Measurements from ENCODE around the gene PCBP3. TPM values are rescaled to one million over a fixed set of nuclear protein-coding genes. Genes with fewer than 3 reads are reported as not detected.

PCBP3 gene
- total and polyA plus RNA-seq, 10 of the 15 experiments (the other 5 are each of a cell fraction or from before 2014, with no cell fraction given), result 0.09 to 1.3 (median 0.46) TPM; not detected in 3

DNA sequence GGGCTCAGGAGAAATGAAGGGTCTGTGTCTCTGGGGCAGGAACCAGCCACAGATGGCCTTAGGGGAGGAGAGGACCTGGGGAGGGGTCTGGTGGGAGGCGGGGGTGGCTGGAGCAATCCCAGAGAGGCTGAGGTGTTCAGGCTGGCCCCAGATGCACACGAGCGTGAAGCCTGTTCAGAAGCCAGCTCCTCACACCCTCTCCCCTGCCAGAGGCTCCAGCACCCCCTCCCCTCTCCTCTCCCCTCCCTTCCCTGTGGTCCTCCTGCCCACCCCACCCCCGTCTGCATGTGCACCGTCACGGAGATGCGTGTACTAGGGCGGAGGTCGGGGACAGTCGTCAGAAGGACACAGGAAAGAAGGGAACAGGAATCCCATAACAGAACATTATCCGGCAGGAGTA lies 223.0 kb downstream of the PCBP3 start:
- no peaks in the 10 kb centered on the region for H3K36me3 ChIP-seq (ENCODE audit: control insufficient read depth in 2 of 2, insufficient read depth in 2 of 2, low read length in 1 of 2)
- DNase-seq (ENCODE audit: low read depth, low spot score), result no peak
- ChIA-PET SMC1A (ENCODE audit: uncharacterized antibody, unreplicated experiment) (no interaction called here), RAD21 (ENCODE audit: unreplicated experiment) (no interaction called here), CTCF (no interaction called here), POLR2A (no interaction called here)
- H3K79me2 ChIP-seq (ENCODE audit: control insufficient read depth, insufficient read depth, low read length), result no peaks in the 10 kb centered on the region
- H3K4me2 ChIP-seq (ENCODE audit: control insufficient read depth, insufficient read depth), result no peak overlapping the region
- H3K9me3 ChIP-seq (replicated peaks; ENCODE audit: control insufficient read depth, insufficient read depth, low read length), result no peaks in the 10 kb centered on the region
- H2AFZ ChIP-seq (ENCODE audit: control insufficient read depth, low read depth, low read length), result no peak overlapping the region
- FAIRE-seq, result no peak
- ATAC-seq, result no peak
- 63% methylated on average over 9 of the region's 11 CpGs for WGBS (ENCODE audit: insufficient coverage, insufficient replicate concordance, low lambda C conversion rate, missing lambda C conversion rate)
- no peak overlapping the region for H3K9ac ChIP-seq (ENCODE audit: control insufficient read depth, insufficient read depth, low read length)
- TF ChIP-seq SREBF1 (IDR thresholded peaks at IDR 0.05; ENCODE audit: low read length) (no peak), EZH2 (IDR thresholded peaks at IDR 0.05; ENCODE audit: borderline replicate concordance, control insufficient read depth, low read depth, low read length) (no peak), BCL11A (IDR thresholded peaks at IDR 0.05; ENCODE audit: low read depth, low read length) (no peak), NR2C2 (IDR thresholded peaks at IDR 0.05; ENCODE audit: borderline replicate concordance, control insufficient read depth, insufficient read length, low read depth) (no peak), EP300 (IDR thresholded peaks at IDR 0.05; ENCODE audit: borderline replicate concordance in 1 of 2, control insufficient read depth in 1 of 2, low read depth in 2 of 2, low read length in 2 of 2) (no peak), ETV6 (conservative IDR thresholded peaks at IDR 0.05 in 1 of 2, IDR thresholded peaks at IDR 0.05 in 1 of 2; ENCODE audit: borderline replicate concordance in 1 of 2, low read depth in 1 of 2) (no peak), MYC (IDR thresholded peaks at IDR 0.05; ENCODE audit: insufficient read depth, insufficient read length, insufficient replicate concordance, low read length, severe bottlenecking) (no peak)
- TF ChIP-seq, protein P1, sequence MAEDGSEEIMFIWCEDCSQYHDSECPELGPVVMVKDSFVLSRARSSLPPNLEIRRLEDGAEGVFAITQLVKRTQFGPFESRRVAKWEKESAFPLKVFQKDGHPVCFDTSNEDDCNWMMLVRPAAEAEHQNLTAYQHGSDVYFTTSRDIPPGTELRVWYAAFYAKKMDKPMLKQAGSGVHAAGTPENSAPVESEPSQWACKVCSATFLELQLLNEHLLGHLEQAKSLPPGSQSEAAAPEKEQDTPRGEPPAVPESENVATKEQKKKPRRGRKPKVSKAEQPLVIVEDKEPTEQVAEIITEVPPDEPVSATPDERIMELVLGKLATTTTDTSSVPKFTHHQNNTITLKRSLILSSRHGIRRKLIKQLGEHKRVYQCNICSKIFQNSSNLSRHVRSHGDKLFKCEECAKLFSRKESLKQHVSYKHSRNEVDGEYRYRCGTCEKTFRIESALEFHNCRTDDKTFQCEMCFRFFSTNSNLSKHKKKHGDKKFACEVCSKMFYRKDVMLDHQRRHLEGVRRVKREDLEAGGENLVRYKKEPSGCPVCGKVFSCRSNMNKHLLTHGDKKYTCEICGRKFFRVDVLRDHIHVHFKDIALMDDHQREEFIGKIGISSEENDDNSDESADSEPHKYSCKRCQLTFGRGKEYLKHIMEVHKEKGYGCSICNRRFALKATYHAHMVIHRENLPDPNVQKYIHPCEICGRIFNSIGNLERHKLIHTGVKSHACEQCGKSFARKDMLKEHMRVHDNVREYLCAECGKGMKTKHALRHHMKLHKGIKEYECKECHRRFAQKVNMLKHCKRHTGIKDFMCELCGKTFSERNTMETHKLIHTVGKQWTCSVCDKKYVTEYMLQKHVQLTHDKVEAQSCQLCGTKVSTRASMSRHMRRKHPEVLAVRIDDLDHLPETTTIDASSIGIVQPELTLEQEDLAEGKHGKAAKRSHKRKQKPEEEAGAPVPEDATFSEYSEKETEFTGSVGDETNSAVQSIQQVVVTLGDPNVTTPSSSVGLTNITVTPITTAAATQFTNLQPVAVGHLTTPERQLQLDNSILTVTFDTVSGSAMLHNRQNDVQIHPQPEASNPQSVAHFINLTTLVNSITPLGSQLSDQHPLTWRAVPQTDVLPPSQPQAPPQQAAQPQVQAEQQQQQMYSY (CRISPR knock-in tag; IDR thresholded peaks at IDR 0.05), result no peak
- H4K20me1 ChIP-seq (ENCODE audit: control insufficient read depth, insufficient read depth), result no peaks in the 10 kb centered on the region
- BruUV-seq (replicated peaks), result no TSS peak
- H3K27me3 ChIP-seq (replicated peaks in 1 of 2; ENCODE audit: control insufficient read depth in 2 of 2, insufficient read depth in 2 of 2, low read length in 1 of 2), result no peaks in the 10 kb centered on the region
- H3K27ac ChIP-seq (ENCODE audit: control insufficient read depth, insufficient read depth), result no peak overlapping the region
- no peaks in the 10 kb centered on the region for H3K4me1 ChIP-seq (ENCODE audit: control insufficient read depth, insufficient read depth, low read length)
- H3K4me3 ChIP-seq, result no peak overlapping the region
- intact Hi-C loops (cut with micrococcal nuclease; ENCODE audit: unreplicated experiment), result no loop called here
- in situ Hi-C loops (cut with MboI), result no loop called here

Measured in GM12878 (cell line).